CD4-positive, alpha-beta T cell treated with Interleukin-6 at 100 ng/mL for 8 hours (primary cell): ENCODE measurements around the gene KCNQ1.

Source experiments
- DNase-seq: peaks from one replicate; pipeline ENCODE4 v3.0.0-alpha.2; 2020; ENCODE audit warnings: mixed read lengths, low spot score

The KCNQ1 gene

GRCh38 chr11:2862395-2863275 lies 417.8 kb downstream of the KCNQ1 start:
- DNase-seq: no peak

DNA sequence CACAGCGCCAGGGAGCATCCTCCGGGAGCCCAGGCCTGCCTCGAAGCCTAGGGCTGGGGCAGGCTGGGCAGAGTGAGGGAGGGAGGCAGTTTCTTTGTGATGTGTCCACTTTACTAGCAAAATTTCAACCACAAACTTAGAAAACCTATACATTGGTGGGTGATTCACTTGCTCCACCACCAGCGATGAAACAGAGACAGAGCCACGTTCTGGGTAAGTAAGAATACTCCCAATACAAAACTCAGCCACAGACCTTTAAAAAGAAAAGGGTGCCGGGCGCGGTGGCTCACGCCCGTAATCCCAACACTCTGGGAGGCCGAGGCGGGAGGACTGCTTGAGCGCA lies 418.4 kb downstream of the KCNQ1 start:
- DNase-seq: no peak

- DNase-seq: no peak
Measured at GRCh38 chr11:2864901-2865300, 420.1 kb downstream of the KCNQ1 start.

DNA sequence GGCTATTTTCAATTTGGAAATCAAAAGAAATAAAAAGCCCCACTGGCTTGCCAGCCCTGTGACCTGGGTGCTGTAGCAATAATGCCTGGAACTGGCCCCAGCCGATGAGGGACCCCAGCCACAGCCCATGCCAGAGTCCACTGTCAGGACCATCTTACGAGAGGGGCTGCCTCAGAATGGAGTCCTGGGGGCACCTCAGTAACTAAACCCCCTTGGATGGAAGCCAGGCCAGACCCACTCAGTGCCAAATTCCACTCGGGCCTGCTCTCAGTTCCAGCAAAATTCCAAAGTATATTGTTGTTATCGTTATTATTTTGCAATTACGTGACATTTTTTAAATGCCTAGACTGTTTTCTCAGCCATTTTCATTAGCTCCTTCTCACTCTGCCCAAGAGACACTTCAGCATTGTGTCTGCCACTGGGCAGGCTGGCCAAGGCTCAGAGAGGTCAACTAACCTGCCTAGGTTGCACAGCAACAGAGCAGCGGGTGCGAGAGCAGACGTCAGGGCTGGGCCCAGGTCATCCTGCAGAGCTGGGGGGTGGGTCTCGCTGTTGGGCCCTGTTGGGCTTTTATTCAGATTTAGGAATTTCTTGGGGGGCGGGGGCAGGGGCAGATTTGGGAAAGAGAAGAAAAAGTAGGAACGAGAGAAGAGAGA lies 421.2 kb downstream of the KCNQ1 start:
- DNase-seq: no peak

- DNase-seq: no peak
Measured at GRCh38 chr11:2867142-2867541, 422.3 kb downstream of the KCNQ1 start.

GRCh38 chr11:2867722-2868505 lies 423.1 kb downstream of the KCNQ1 start:
- no peak for DNase-seq

DNA sequence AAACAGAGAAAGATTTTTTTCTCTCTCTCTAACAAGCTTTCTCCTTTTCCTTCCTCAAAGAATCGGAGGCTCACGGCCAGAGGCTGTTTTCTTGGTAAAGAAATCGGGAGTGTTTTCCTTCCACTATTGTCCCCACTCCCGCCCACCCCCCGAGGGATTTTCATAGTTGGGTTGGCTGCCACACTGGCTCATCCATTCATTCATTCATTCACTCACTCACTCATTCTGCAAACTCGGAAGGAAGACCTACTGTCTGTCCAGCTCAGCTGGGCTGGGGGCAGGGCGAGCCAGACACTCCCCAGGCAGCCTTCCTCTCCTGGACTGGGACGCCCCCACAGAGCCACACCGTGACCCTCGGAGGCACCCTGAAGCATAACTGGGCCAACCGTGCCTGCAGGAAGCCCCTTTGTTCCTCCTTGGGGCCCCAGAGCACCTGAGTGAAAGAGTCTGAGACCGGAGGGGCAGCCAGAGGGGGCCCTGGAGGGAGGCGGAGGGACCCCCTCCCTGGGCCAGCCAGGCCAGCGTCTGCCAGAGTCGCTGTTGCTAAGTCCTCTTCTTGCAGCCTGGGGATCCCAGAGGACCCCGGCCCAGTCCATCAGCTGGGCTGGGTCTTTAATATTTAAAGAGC lies 423.8 kb downstream of the KCNQ1 start:
- no peak for DNase-seq

DNA sequence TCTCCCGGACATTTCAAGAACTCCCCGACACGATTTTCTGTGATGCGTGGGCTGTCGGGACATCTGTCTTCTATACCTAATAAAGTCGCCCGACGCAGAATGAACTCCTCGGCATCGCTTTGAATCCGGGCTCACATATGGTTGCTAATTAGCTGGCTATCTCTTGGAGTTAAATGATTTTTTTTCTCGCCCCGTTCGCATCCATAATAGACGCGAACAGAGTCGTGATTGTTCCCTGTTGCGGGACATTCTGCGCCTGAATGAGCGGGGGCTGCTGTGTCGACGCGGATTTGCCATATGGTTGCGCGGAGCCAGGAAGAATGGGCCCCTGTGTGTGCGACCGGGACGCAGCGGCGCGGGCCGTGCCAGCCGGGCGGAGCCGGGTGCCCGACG lies 424.3 kb downstream of the KCNQ1 start:
- no peak for DNase-seq

- no peak for DNase-seq
Measured at GRCh38 chr11:2869561-2870427, 425.0 kb downstream of the KCNQ1 start.

DNA sequence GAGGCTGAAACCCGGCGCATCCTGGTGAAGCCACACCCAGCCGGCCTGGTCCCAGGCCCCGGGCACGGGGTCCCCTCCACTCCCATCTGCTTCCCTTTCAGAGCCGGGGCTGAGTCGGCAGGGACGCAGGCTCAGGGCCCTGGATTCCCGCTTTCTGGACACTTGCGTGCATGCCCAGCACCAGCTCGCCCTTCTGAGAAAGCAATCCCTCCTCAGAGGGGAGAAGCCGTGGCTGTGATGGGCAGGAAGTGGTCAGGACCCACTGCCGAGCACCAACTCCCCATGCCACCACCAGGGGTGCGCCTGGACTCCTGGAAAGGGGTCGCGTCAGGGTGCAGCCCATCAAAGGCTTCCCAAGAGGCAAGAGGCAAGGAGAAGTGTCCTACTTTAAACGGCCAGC lies 425.7 kb downstream of the KCNQ1 start:
- no peak for DNase-seq

- no peak for DNase-seq
Measured at GRCh38 chr11:2870969-2871680, 426.3 kb downstream of the KCNQ1 start.

DNA sequence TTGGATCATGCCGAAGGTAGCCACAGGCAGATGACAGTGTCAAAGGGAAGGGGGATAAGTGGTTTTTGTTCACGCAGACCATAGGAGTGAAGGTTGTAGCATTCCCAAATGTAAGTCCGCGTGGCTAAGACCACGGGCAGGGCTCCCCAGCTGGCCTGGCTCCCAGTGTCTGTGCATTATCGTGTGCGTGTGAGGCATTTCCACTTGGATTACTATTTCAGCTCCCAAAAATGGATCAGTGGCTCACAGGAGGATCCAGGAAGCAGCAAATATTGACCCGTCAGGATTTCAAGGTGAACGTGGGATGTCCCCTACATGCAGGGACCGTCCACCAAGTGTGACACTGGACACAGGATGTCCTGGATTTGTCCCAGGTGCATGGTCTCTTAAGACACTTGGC lies 430.2 kb downstream of the KCNQ1 start:
- DNase-seq: no peak

GRCh38 chr11:2877474-2877873 lies 432.7 kb downstream of the KCNQ1 start:
- no peak for DNase-seq

DNA sequence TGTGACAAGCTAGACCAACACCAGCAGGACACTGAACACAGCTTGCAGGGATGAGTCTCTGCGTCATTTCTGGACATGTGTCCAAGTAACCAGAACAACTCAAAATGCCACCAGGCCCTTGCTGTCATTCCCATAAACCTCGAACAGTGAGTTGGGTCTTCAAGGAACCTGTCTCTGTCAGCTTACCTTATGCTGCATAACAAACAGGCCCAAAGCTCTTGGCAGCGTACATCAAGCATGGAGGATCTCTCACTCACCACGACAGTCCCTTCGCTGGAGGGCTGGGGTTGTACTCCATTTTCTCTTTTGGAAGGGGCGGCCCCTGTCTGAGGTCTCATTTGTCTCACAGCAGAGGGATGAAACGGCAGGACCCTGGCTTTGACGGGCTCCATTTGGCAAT lies 434.0 kb downstream of the KCNQ1 start:
- no peak for DNase-seq

GRCh38 chr11:2880646-2881045 lies 435.8 kb downstream of the KCNQ1 start:
- DNase-seq: no peak

GRCh38 chr11:2881076-2881980 lies 436.5 kb downstream of the KCNQ1 start:
- no peak for DNase-seq

DNA sequence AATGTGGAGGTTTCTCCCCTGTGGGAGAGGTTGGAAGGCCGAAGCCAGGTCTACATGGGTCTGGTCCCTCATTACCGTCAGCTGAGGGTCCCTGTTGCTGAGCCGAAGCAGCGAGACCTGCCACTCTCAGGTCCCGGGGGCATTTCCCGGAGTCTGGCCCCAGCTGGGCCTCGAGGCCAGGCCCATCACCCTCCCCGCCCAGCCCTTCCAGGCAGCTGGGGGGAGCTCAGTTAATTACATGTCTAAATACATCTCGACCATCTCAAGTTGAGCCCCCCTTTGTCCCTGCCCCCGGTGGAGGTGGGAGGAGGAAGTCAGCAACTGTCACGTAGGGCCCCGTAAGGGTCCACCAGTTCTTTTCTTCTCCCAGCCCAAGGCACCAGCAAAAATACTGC lies 437.2 kb downstream of the KCNQ1 start:
- DNase-seq: no peak

- no peak for DNase-seq
Measured at GRCh38 chr11:2882396-2883110, 437.7 kb downstream of the KCNQ1 start.

DNA sequence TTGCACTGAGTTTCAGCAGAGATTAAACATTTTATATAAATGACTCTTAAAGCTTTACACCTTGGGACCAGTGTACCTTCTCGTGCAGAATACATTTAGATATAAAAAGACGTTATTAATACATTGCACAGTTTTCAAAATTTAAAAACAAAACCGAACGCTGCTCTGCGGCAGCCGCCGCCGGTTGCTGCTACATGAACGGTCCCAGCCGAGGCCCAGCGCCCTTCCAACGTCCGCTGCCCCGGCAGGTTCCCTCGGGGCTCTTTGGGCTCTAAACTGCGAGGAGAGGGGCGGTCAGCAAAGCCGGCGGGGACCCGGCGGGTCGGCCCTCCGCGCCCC lies 438.8 kb downstream of the KCNQ1 start:
- no peak for DNase-seq
